SK-N-SH (cell line): ENCODE results near the gene HUWE1. TPM values are rescaled to one million over a fixed set of nuclear protein-coding genes. Genes with fewer than 3 reads are reported as not detected.

ENCODE experiments used
- CTCF ChIA-PET: fragments of 300-600, 350-600 bp; formaldehyde crosslinking; extraction: SDS; loops from one replicate; lab custom pipeline; 2021; lab: Yijun Ruan, JAX
- POLR2A ChIA-PET: fragments of 350-600 bp; sonication (Branson Sonifier 250); formaldehyde crosslinking; extraction: SDS; loops from one replicate; lab custom pipeline; 2020; ENCODE audit warnings: antibody characterized with exemption, inconsistent platforms; lab: Yijun Ruan, JAX
- DNase-seq: peaks from one replicate; pipeline ENCODE4 v3.0.0; 2012
- H2AFZ ChIP-seq: fragments of 200-600 bp; sonication (generic); 2 replicates; pipeline ENCODE4 v1.8.1; 2016; ENCODE audit warnings: antibody characterized with exemption, mild to moderate bottlenecking, low read depth
- H3F3A ChIP-seq: fragments of 200-600 bp; sonication (generic); replicated peaks from 2 replicates; pipeline ENCODE3; 2016; ENCODE audit warnings: antibody characterized with exemption, mild to moderate bottlenecking; ENCODE audit not compliant: insufficient read depth
- H3K27ac ChIP-seq, 2 experiments: fragments of 200-500 bp in 1 of 2; fragments of 200-600 bp in 1 of 2; sonication (Bioruptor generic) in 1 of 2; sonication (generic), shearing (Covaris generic) in 1 of 2; 2 replicates each; pipeline versions ENCODE4 v1.5.1 to v1.6.1; 2014 to 2016; ENCODE audit warnings: low read depth in 2 of 2, inconsistent platforms in 1 of 2, low read length in 1 of 2, mild to moderate bottlenecking in 1 of 2, mixed read lengths in 1 of 2
- H3K27me3 ChIP-seq: fragments of 200-600 bp; sonication (generic), shearing (Covaris generic); 2 replicates; pipeline ENCODE4 v1.6.1; 2016; ENCODE audit warnings: mixed run types; ENCODE audit not compliant: insufficient read depth
- H3K36me3 ChIP-seq, 2 experiments: fragments of 200-500 bp in 1 of 2; fragments of 200-600 bp in 1 of 2; sonication (Bioruptor generic) in 1 of 2; sonication (generic) in 1 of 2; replicated peaks in 1 of 2; 2 replicates each; pipeline versions ENCODE3 to v1.5.1; 2014 to 2016; ENCODE audit warnings: low read length in 1 of 2, mild to moderate bottlenecking in 1 of 2; ENCODE audit not compliant: insufficient read depth in 2 of 2, control insufficient read depth in 1 of 2
- H3K4me1 ChIP-seq, 2 experiments: fragments of 200-500 bp in 1 of 2; fragments of 200-600 bp in 1 of 2; sonication (Bioruptor generic) in 1 of 2; sonication (generic), shearing (Covaris generic) in 1 of 2; 2 replicates each; pipeline versions ENCODE4 v1.5.1 to v1.6.1; 2014 to 2016; ENCODE audit warnings: low read depth in 1 of 2, low read length in 1 of 2, mixed run types in 1 of 2; ENCODE audit not compliant: insufficient read depth in 2 of 2, control insufficient read depth in 1 of 2
- H3K4me2 ChIP-seq: fragments of 200-600 bp; sonication (generic), shearing (Covaris generic); 2 replicates; pipeline ENCODE4 v1.6.1; 2017; ENCODE audit warnings: mixed run types
- H3K4me3 ChIP-seq, 2 experiments: fragments of 200-500 bp in 1 of 2; fragments of 200-600 bp in 1 of 2; sonication (Bioruptor generic) in 1 of 2; sonication (generic), shearing (Covaris generic) in 1 of 2; 2 replicates each; pipeline versions ENCODE4 v1.5.1 to v1.8.1; 2014 to 2016; ENCODE audit warnings: low read depth in 2 of 2, inconsistent platforms in 1 of 2, low read length in 1 of 2, mild to moderate bottlenecking in 1 of 2, mixed read lengths in 1 of 2, moderate library complexity in 1 of 2
- H3K79me2 ChIP-seq: fragments of 200-600 bp; sonication (generic); 2 replicates; pipeline ENCODE4 v1.8.1; 2017; ENCODE audit warnings: mild to moderate bottlenecking; ENCODE audit not compliant: insufficient read depth
- H3K9ac ChIP-seq: fragments of 200-600 bp; sonication (generic); 2 replicates; pipeline ENCODE4 v1.6.1; 2017; ENCODE audit warnings: mixed run types
- H3K9me2 ChIP-seq: fragments of 200-600 bp; sonication (generic); 2 replicates; pipeline ENCODE4 v1.6.1; 2017; ENCODE audit warnings: mixed run types
- H3K9me3 ChIP-seq: fragments of 200-600 bp; sonication (generic); 2 replicates; pipeline ENCODE4 v1.6.1; 2017; ENCODE audit warnings: mixed run types, mild to moderate bottlenecking, moderate library complexity
- H4K20me1 ChIP-seq: fragments of 200-600 bp; sonication (generic); 2 replicates; pipeline ENCODE4 v1.6.1; 2017; ENCODE audit warnings: mild to moderate bottlenecking, mixed run types; ENCODE audit not compliant: insufficient read depth
- CHD2 ChIP-seq: fragments of 150-350 bp; IDR thresholded peaks from 2 replicates; pipeline ENCODE4 v1.6.1; 2018; ENCODE audit warnings: low read length; ENCODE audit not compliant: partially characterized antibody
- GABPA ChIP-seq: IDR thresholded peaks from 2 replicates; pipeline ENCODE4 v1.4.0; 2012; ENCODE audit warnings: low read depth, mild to moderate bottlenecking
- GATA2 ChIP-seq: sonication (generic); formaldehyde crosslinking; IDR thresholded peaks from 2 replicates; pipeline ENCODE4 v1.5.0; 2020; ENCODE audit warnings: mild to moderate bottlenecking, missing genetic modification reagents
- JUND ChIP-seq: IDR thresholded peaks from 2 replicates; pipeline ENCODE4 v1.4.0; 2012
- MEF2A ChIP-seq: IDR thresholded peaks from 2 replicates; pipeline ENCODE4 v1.4.0; 2012; ENCODE audit warnings: low read depth, borderline replicate concordance
- MXI1 ChIP-seq: IDR thresholded peaks from 2 replicates; pipeline ENCODE4 v1.6.1; 2012; ENCODE audit warnings: mild to moderate bottlenecking, low read depth, low read length, improper control_type of control experiment
- NFIC ChIP-seq: IDR thresholded peaks from 2 replicates; pipeline ENCODE4 v1.4.0; 2012; ENCODE audit warnings: borderline replicate concordance
- POLR2AphosphoS5 ChIP-seq: IDR thresholded peaks from 2 replicates; pipeline ENCODE4 v1.6.1; 2012; ENCODE audit warnings: low read depth, low read length
- RAD21 ChIP-seq: IDR thresholded peaks from 2 replicates; pipeline ENCODE4 v1.6.1; 2012; ENCODE audit warnings: mild to moderate bottlenecking, low read length
- RFX5 ChIP-seq: IDR thresholded peaks from 2 replicates; pipeline ENCODE4 v1.6.1; 2012; ENCODE audit warnings: mild to moderate bottlenecking, improper control_type of control experiment, low read length
- RXRA ChIP-seq: IDR thresholded peaks from 2 replicates; pipeline ENCODE4 v1.4.0; 2012; ENCODE audit warnings: low read depth, mild to moderate bottlenecking, borderline replicate concordance
- SIN3A ChIP-seq: IDR thresholded peaks from 2 replicates; pipeline ENCODE4 v1.6.1; 2012; ENCODE audit warnings: low read depth, mild to moderate bottlenecking, low read length, moderate library complexity, borderline replicate concordance
- SMC3 ChIP-seq: IDR thresholded peaks from 2 replicates; pipeline ENCODE4 v1.6.1; 2012; ENCODE audit warnings: low read depth, low read length, improper control_type of control experiment
- TAF1 ChIP-seq: IDR thresholded peaks from 2 replicates; pipeline ENCODE4 v1.6.1; 2012; ENCODE audit warnings: low read depth, mild to moderate bottlenecking, low read length, moderate library complexity, borderline replicate concordance
- TCF12 ChIP-seq: IDR thresholded peaks from 2 replicates; pipeline ENCODE4 v1.4.0; 2012
- TEAD4 ChIP-seq: IDR thresholded peaks from 2 replicates; pipeline ENCODE4 v1.4.0; 2012; ENCODE audit warnings: mild to moderate bottlenecking, borderline replicate concordance; ENCODE audit not compliant: insufficient read depth
- YY1 ChIP-seq: IDR thresholded peaks from 2 replicates; pipeline ENCODE4 v1.4.0; 2012; ENCODE audit warnings: low read depth, mild to moderate bottlenecking
- WGBS: methylation state at CpG from one replicate; pipeline ENCODE4 v1.1.6; 2017; ENCODE audit warnings: low lambda C conversion rate; 5-methylcytosine and 5-hydroxymethylcytosine counted together
- polyA plus RNA-seq, 3 experiments: library from polyadenylated mRNA; depleted of rRNA; stranded (reverse); fragments of >200 nt; gene quantifications; 2 replicates each; pipeline ENCODE4 v1.2.3, GENCODE V29; 2012
- TF ChIP-seq, protein P1 (sequence below): IDR thresholded peaks from 2 replicates; pipeline ENCODE4 v1.4.0; 2012; ENCODE audit warnings: low read depth, borderline replicate concordance
- TF ChIP-seq, protein P2 (sequence below): fragments of 200-600 bp; sonication (generic); IDR thresholded peaks from 2 replicates; pipeline ENCODE4 v1.6.1; 2017; ENCODE audit warnings: antibody characterized with exemption, mild to moderate bottlenecking, moderate library complexity
- TF ChIP-seq, protein P3 (sequence below): fragments of 150-350 bp; IDR thresholded peaks from 2 replicates; pipeline ENCODE4 v1.6.1; 2017; ENCODE audit warnings: antibody characterized with exemption, low read length, low read depth, borderline replicate concordance

HUWE1 gene
- polyA plus RNA-seq, 1 of the 3 experiments (the other 2 are of a cell fraction): 43.4 TPM

GRCh38 chrX:53682885-53683555 is 3.5 kb downstream of the HUWE1 start:
- POLR2A ChIA-PET: interaction anchor here (1.1 kb wide), 1 partner anchor 675 kb away, joined by 3 read pairs; no protein-coding TSS in a partner anchor
- peaks cover 21 to 27% of the 10 kb centered on the region in 2 experiments for H3K36me3 ChIP-seq
- TF ChIP-seq, protein P1, sequence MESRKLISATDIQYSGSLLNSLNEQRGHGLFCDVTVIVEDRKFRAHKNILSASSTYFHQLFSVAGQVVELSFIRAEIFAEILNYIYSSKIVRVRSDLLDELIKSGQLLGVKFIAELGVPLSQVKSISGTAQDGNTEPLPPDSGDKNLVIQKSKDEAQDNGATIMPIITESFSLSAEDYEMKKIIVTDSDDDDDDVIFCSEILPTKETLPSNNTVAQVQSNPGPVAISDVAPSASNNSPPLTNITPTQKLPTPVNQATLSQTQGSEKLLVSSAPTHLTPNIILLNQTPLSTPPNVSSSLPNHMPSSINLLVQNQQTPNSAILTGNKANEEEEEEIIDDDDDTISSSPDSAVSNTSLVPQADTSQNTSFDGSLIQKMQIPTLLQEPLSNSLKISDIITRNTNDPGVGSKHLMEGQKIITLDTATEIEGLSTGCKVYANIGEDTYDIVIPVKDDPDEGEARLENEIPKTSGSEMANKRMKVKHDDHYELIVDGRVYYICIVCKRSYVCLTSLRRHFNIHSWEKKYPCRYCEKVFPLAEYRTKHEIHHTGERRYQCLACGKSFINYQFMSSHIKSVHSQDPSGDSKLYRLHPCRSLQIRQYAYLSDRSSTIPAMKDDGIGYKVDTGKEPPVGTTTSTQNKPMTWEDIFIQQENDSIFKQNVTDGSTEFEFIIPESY: peak; percentile 70
- no peak for TF ChIP-seq YY1
- peak; percentile 97 for TF ChIP-seq CHD2
- TF ChIP-seq GABPA: peak; percentile 18; the same call in 1 of the 2 replicates
- no peak for TF ChIP-seq TAF1
- no peak for TF ChIP-seq MEF2A
- TF ChIP-seq, protein P2, sequence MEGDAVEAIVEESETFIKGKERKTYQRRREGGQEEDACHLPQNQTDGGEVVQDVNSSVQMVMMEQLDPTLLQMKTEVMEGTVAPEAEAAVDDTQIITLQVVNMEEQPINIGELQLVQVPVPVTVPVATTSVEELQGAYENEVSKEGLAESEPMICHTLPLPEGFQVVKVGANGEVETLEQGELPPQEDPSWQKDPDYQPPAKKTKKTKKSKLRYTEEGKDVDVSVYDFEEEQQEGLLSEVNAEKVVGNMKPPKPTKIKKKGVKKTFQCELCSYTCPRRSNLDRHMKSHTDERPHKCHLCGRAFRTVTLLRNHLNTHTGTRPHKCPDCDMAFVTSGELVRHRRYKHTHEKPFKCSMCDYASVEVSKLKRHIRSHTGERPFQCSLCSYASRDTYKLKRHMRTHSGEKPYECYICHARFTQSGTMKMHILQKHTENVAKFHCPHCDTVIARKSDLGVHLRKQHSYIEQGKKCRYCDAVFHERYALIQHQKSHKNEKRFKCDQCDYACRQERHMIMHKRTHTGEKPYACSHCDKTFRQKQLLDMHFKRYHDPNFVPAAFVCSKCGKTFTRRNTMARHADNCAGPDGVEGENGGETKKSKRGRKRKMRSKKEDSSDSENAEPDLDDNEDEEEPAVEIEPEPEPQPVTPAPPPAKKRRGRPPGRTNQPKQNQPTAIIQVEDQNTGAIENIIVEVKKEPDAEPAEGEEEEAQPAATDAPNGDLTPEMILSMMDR: no peak
- TF ChIP-seq RXRA: no peak
- peak overlapping the region; percentile 87 for H3K4me2 ChIP-seq
- peak overlapping the region; percentile 87 for H3K9ac ChIP-seq
- peak; percentile 47 for DNase-seq
- WGBS: 13% methylated on average over 24 of the region's 24 CpGs
- no peaks in the 10 kb centered on the region for H3K9me3 ChIP-seq
- peaks cover 71% of the 10 kb centered on the region for H3K79me2 ChIP-seq
- H4K20me1 ChIP-seq: peaks cover 47% of the 10 kb centered on the region
- H3K4me1 ChIP-seq: peaks cover 0 to 3% of the 10 kb centered on the region in 2 experiments; a peak in 2 of 4 replicates
- CTCF ChIA-PET: no interaction called here
- no peak overlapping the region for H2AFZ ChIP-seq
- peaks cover 4% of the 10 kb centered on the region for H3F3A ChIP-seq
- H3K27ac ChIP-seq: peak overlapping the region; percentile 89 to 91
- H3K27me3 ChIP-seq: no peaks in the 10 kb centered on the region
- no peaks in the 10 kb centered on the region for H3K9me2 ChIP-seq
- H3K4me3 ChIP-seq: peak overlapping the region; percentile 63

GRCh38 chrX:53681661-53682060 is 4.9 kb downstream of the HUWE1 start:
- POLR2A ChIA-PET: no interaction called here
- DNase-seq: no peak
- no peak overlapping the region for H2AFZ ChIP-seq
- peak overlapping the region; percentile 87; the same call in 1 of the 2 replicates for H3K4me2 ChIP-seq
- peaks cover 28 to 29% of the 10 kb centered on the region in 2 experiments for H3K36me3 ChIP-seq
- H3K4me3 ChIP-seq: no peak overlapping the region; a peak in 1 of 4 replicates
- 33% methylated on average over 3 of the region's 3 CpGs for WGBS
- peaks cover 0 to 3% of the 10 kb centered on the region in 2 experiments; a peak in 2 of 4 replicates for H3K4me1 ChIP-seq
- peaks cover 85% of the 10 kb centered on the region for H3K79me2 ChIP-seq
- H4K20me1 ChIP-seq: peaks cover 58% of the 10 kb centered on the region
- CTCF ChIA-PET: no interaction called here
- H3K9me2 ChIP-seq: no peaks in the 10 kb centered on the region
- H3K27me3 ChIP-seq: no peaks in the 10 kb centered on the region
- no peak overlapping the region for H3K27ac ChIP-seq
- no peak overlapping the region for H3K9ac ChIP-seq
- peaks cover 4% of the 10 kb centered on the region for H3F3A ChIP-seq
- no peaks in the 10 kb centered on the region for H3K9me3 ChIP-seq
- TF ChIP-seq YY1: no peak
- TF ChIP-seq CHD2: no peak
- TF ChIP-seq RAD21: no peak
- TF ChIP-seq NFIC: no peak
- TF ChIP-seq GATA2 (CRISPR knock-in tag): no peak
- no peak for TF ChIP-seq RFX5
- TF ChIP-seq GABPA: no peak
- TF ChIP-seq MXI1: no peak
- no peak for TF ChIP-seq TEAD4
- TF ChIP-seq TAF1: no peak
- TF ChIP-seq, protein P3, sequence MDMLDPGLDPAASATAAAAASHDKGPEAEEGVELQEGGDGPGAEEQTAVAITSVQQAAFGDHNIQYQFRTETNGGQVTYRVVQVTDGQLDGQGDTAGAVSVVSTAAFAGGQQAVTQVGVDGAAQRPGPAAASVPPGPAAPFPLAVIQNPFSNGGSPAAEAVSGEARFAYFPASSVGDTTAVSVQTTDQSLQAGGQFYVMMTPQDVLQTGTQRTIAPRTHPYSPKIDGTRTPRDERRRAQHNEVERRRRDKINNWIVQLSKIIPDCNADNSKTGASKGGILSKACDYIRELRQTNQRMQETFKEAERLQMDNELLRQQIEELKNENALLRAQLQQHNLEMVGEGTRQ: no peak
- no peak for TF ChIP-seq SMC3
- TF ChIP-seq POLR2AphosphoS5: no peak
- TF ChIP-seq, protein P2: no peak
- TF ChIP-seq TCF12: no peak
- TF ChIP-seq JUND: no peak
- no peak for TF ChIP-seq SIN3A
